A673 (cell line): Measurements from ENCODE around the gene CERKL. TPM values are rescaled to one million over a fixed set of nuclear protein-coding genes. Genes with fewer than 3 reads are reported as not detected.
A peak's percentile ranks its signal among the peaks of the same experiment; 100 is the strongest.

Source experiments
- BruUV-seq: library from RNA; stranded (reverse); fragments of 400-500 nt; replicated peaks from 2 replicates; lab custom pipeline; 2021; lab: Mats Ljungman, UMichigan
- CTCF ChIA-PET: fragments of 300-600 bp; sonication (Branson Sonifier 250); formaldehyde crosslinking; loops from one replicate; lab custom pipeline; 2022; ENCODE audit warnings: antibody characterized with exemption; lab: Charles Lee
- POLR2A ChIA-PET: fragments of 300-600 bp; sonication (Branson Sonifier 250); formaldehyde crosslinking; loops from one replicate; lab custom pipeline; 2022; ENCODE audit warnings: antibody characterized with exemption; ENCODE audit not compliant: low non-redundant PET; lab: Charles Lee
- DNase-seq: peaks from one replicate; pipeline ENCODE4 v3.0.0-alpha.2; 2015; ENCODE audit warnings: low spot score
- H3K27ac ChIP-seq: fragments of 200-600 bp; sonication (generic); 2 replicates; pipeline ENCODE4 v1.5.1; 2016; ENCODE audit warnings: mixed run types, low read depth, mild to moderate bottlenecking, mixed read lengths, antibody characterized with exemption, low read length; ENCODE audit not compliant: poor library complexity, severe bottlenecking
- H3K27me3 ChIP-seq: fragments of 200-600 bp; sonication (generic); replicated peaks from 2 replicates; pipeline ENCODE4 v1.6.1; 2017; ENCODE audit warnings: mixed run types, low read depth, mild to moderate bottlenecking, mixed read lengths, antibody characterized with exemption, low read length; ENCODE audit not compliant: insufficient read depth, poor library complexity
- H3K36me3 ChIP-seq: fragments of 200-600 bp; sonication (generic); 2 replicates; pipeline ENCODE4 v1.6.1; 2016; ENCODE audit warnings: mixed run types, mild to moderate bottlenecking, mixed read lengths, antibody characterized with exemption, low read length; ENCODE audit not compliant: insufficient read depth, poor library complexity, severe bottlenecking
- H3K4me1 ChIP-seq: fragments of 200-600 bp; sonication (generic); 2 replicates; pipeline ENCODE4 v1.6.1; 2017; ENCODE audit warnings: mixed run types, mild to moderate bottlenecking, mixed read lengths, antibody characterized with exemption, low read length; ENCODE audit not compliant: insufficient read depth, poor library complexity, severe bottlenecking
- H3K4me3 ChIP-seq: fragments of 200-600 bp; sonication (generic); 2 replicates; pipeline ENCODE4 v1.5.1; 2016; ENCODE audit warnings: low read depth, mixed run types, mild to moderate bottlenecking, mixed read lengths, low read length; ENCODE audit not compliant: poor library complexity, severe bottlenecking
- H3K9me3 ChIP-seq: fragments of 200-600 bp; sonication (generic); 2 replicates; pipeline ENCODE4 v1.6.1; 2016; ENCODE audit warnings: mixed run types, low read depth, mild to moderate bottlenecking, mixed read lengths, antibody characterized with exemption, low read length; ENCODE audit not compliant: poor library complexity, severe bottlenecking
- EZH2 ChIP-seq: fragments of 200-600 bp; sonication (generic); IDR thresholded peaks from 2 replicates; pipeline ENCODE4 v1.6.1; 2017; ENCODE audit warnings: borderline replicate concordance, low read depth, mild to moderate bottlenecking, mixed read lengths, antibody characterized with exemption, low read length; ENCODE audit not compliant: poor library complexity, severe bottlenecking
- intact Hi-C: fragments of 100-400 bp; cut with micrococcal nuclease; formaldehyde crosslinking; loops from one replicate; pipeline ENCODE4 v1.10.0; 2022; ENCODE audit not compliant: unreplicated experiment
- total RNA-seq: library from RNA; stranded (reverse); gene quantifications from 2 replicates; pipeline ENCODE4 v1.2.3, GENCODE V29; 2021
- TF ChIP-seq, protein P1 (sequence below): fragments of 300-800, 200-600 bp; sonication (generic); conservative IDR thresholded peaks from 2 replicates; pipeline ENCODE4 v1.5.1; 2017; ENCODE audit warnings: low read depth, mild to moderate bottlenecking, antibody characterized with exemption, low read length, moderate library complexity, mixed read lengths

CERKL gene
- total RNA-seq, 1 experiment from 2014 or later = 0.75 TPM

DNA sequence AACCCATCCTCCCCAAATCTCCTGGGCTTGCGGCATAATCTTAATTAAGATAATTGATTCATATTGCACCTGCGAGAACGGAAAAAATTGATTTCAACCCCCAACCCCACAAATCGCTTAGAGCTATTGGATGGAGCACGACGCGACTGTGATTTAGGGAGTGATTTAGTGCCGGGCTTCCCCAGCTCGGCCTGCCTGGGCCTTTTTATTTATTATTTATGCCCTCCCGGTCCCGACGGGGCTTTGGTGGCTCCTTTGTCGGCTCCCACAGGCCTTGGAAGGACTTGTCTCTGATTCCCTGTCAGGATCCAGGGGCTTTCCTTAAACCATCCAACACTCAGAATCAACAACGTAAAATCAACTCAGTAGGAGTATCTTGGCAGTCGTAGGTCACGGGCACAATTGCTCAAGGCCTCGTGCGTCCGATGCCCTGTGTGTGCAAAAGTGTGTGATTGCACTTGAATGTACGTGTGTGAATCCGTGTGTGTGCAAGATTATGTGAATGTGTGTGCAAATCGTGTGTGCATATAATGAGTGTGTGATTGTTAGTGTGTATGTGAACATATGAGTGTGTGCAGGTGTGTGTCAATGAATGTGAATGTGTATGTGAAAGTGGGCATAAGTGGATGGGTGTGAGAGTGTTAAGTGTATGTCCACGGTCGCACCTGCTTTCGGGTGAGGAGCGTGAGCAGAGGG lies 27.7 kb upstream of the CERKL start:
- no peaks in the 10 kb centered on the region for H3K36me3 ChIP-seq
- ChIA-PET CTCF (no interaction called here), POLR2A (no interaction called here)
- H3K4me1 ChIP-seq = peaks cover 11% of the 10 kb centered on the region
- H3K27ac ChIP-seq = no peak overlapping the region
- DNase-seq = no peak
- intact Hi-C loops = loop anchor here (10.0 kb wide), 2 partner anchors 110 to 580 kb away; no protein-coding TSS in a partner anchor
- no TSS peak for BruUV-seq
- H3K4me3 ChIP-seq = no peak overlapping the region
- TF ChIP-seq EZH2 = no peak
- TF ChIP-seq, protein P1, sequence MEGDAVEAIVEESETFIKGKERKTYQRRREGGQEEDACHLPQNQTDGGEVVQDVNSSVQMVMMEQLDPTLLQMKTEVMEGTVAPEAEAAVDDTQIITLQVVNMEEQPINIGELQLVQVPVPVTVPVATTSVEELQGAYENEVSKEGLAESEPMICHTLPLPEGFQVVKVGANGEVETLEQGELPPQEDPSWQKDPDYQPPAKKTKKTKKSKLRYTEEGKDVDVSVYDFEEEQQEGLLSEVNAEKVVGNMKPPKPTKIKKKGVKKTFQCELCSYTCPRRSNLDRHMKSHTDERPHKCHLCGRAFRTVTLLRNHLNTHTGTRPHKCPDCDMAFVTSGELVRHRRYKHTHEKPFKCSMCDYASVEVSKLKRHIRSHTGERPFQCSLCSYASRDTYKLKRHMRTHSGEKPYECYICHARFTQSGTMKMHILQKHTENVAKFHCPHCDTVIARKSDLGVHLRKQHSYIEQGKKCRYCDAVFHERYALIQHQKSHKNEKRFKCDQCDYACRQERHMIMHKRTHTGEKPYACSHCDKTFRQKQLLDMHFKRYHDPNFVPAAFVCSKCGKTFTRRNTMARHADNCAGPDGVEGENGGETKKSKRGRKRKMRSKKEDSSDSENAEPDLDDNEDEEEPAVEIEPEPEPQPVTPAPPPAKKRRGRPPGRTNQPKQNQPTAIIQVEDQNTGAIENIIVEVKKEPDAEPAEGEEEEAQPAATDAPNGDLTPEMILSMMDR = no peak
- peaks cover 81% of the 10 kb centered on the region for H3K27me3 ChIP-seq
- no peaks in the 10 kb centered on the region for H3K9me3 ChIP-seq

DNA sequence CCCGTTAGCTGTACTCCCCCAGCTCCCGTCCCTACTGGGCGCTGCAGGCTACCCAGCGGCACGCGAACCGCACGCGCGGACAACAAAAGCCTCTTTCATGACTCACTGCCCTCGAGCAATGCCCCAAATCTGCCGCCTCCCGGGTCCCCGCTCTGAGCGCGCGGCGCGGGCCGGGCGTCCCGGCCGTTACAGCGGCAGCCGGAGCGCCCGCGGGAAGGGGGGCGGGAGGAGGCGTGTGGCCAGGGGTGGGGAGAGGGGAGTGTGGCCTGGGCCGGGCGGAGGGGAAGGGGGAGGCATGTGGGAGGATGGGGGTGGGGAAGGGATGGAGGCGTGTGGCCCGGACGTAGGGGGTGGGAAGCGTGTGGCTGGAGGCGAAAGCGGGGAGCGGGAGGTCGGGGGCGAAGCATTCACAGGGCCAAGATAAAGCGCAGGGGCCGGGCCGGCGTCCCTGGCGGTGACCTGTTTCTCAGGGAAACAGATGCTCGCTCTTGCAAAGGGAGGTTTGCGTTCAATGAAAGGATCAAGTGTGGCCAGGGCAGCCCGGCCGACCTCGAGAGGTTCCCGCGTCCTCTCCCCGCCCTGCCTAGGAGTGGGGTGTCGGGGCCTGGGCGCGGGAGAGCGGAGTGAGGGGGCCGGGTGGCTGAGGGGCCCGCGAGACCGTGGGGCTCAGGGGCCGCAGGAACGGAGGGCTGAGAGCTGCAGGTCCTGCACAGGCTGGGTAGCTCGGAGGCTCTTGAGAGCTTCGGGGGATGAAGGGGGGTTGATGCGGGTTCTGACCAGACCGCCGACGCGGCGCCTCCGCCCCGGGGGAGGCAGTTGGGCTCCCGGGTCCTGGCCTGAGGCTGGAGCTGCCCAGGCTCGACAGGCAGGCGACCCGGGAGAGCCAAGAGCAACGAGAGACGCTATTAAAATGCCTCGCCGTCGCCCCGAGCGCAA lies 26.9 kb upstream of the CERKL start:
- Histone ChIP-seq H3K27me3 (peaks cover 84% of the 10 kb centered on the region), H3K36me3 (no peaks in the 10 kb centered on the region), H3K9me3 (no peaks in the 10 kb centered on the region), H3K27ac (no peak overlapping the region), H3K4me3 (peak overlapping the region; percentile 21), H3K4me1 (peaks cover 11% of the 10 kb centered on the region)
- peak; percentile 91 for TF ChIP-seq EZH2
- TF ChIP-seq, protein P1 = no peak
- ChIA-PET POLR2A (no interaction called here), CTCF (interaction anchor here (0.6 kb wide), 2 partner anchors 10 to 508 kb away, joined by 4 to 9 read pairs; no protein-coding TSS in a partner anchor)
- peak; percentile 63 for DNase-seq
- intact Hi-C loops = loop anchor here (10.0 kb wide), 2 partner anchors 109 to 579 kb away; no protein-coding TSS in a partner anchor
- no TSS peak for BruUV-seq

DNA sequence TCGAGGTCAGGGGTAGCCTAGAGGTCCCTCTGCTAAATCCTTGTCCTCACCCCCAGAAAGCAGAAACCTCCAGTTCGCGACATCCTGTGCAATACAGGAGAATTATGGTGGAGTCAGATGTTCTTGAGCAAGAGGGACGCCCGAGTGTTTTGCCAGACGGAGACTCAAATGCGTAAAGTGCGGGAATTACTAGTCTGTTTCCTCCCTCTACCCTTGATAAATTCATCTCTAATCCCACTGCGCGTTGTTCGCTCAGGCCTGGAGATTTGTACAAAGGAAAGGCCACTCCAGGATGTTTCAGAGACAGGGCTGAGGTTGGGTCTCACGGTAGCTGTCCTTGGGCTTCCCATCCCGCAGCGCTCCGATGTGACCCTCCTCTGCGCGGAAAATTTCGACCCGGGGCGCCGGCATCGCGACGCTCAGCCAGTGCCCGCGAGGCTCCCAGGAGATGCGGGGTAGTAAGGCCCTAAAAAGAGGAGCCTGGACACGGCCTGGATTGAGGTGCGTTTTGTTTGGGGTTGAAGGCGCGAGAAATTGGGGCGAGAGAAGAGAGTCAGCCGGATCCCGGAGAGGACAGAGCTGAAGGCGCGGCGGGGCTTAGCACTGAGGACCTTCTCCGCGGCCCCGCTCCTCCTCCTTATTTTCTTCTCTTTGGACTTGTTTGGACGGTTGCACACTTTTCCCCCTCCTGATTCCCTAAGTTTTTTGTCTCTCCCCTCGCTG lies 26.1 kb upstream of the CERKL start:
- POLR2A ChIA-PET = no interaction called here
- CTCF ChIA-PET = interaction anchor here (0.6 kb wide), 2 partner anchors 11 to 507 kb away, joined by 4 to 9 read pairs; no protein-coding TSS in a partner anchor
- H3K36me3 ChIP-seq = no peaks in the 10 kb centered on the region
- peak overlapping the region; percentile 21 for H3K4me3 ChIP-seq
- no peaks in the 10 kb centered on the region for H3K9me3 ChIP-seq
- intact Hi-C loops = loop anchor here (10.0 kb wide), 2 partner anchors 108 to 578 kb away; no protein-coding TSS in a partner anchor
- peaks cover 11% of the 10 kb centered on the region for H3K4me1 ChIP-seq
- DNase-seq = no peak
- TF ChIP-seq EZH2 = peak; percentile 93
- TF ChIP-seq, protein P1 = no peak
- H3K27me3 ChIP-seq = peaks cover 92% of the 10 kb centered on the region
- H3K27ac ChIP-seq = no peak overlapping the region
- no TSS peak for BruUV-seq
